Nephron (organoid): ENCODE data around the gene TMEM72.

Experiments
- H3K27ac Mint-ChIP-seq, 3 experiments: 2 replicates each; pipeline ENCODE4 v1.8.0; 2020; ENCODE audit warnings: mixed read lengths in 3 of 3, mild to moderate bottlenecking in 2 of 3, moderate library complexity in 1 of 3
- H3K27me3 Mint-ChIP-seq: 2 replicates; pipeline ENCODE4 v1.8.0; 2021; ENCODE audit warnings: low read depth, mild to moderate bottlenecking, moderate library complexity, mixed read lengths
- H3K36me3 Mint-ChIP-seq: 2 replicates; pipeline ENCODE4 v1.8.0; 2020; ENCODE audit warnings: low read depth, mixed read lengths
- H3K4me1 Mint-ChIP-seq: 2 replicates; pipeline ENCODE4 v1.8.0; 2020; ENCODE audit warnings: mixed read lengths
- H3K4me3 Mint-ChIP-seq, 3 experiments: 2 replicates each; pipeline ENCODE4 v1.8.0; 2020; ENCODE audit warnings: mild to moderate bottlenecking in 3 of 3, mixed read lengths in 3 of 3, moderate library complexity in 2 of 3
- H3K9me3 Mint-ChIP-seq: 2 replicates; pipeline ENCODE4 v1.8.0; 2020; ENCODE audit warnings: mixed read lengths
- TF ChIP-seq, protein P1 (sequence below), 3 experiments: fragments of 200-600 bp; sonication (generic); IDR thresholded peaks; one replicate each; pipeline ENCODE4 v1.5.0; 2021; ENCODE audit warnings: antibody characterized with exemption in 3 of 3; ENCODE audit not compliant: unreplicated experiment in 3 of 3

TMEM72 gene

DNA sequence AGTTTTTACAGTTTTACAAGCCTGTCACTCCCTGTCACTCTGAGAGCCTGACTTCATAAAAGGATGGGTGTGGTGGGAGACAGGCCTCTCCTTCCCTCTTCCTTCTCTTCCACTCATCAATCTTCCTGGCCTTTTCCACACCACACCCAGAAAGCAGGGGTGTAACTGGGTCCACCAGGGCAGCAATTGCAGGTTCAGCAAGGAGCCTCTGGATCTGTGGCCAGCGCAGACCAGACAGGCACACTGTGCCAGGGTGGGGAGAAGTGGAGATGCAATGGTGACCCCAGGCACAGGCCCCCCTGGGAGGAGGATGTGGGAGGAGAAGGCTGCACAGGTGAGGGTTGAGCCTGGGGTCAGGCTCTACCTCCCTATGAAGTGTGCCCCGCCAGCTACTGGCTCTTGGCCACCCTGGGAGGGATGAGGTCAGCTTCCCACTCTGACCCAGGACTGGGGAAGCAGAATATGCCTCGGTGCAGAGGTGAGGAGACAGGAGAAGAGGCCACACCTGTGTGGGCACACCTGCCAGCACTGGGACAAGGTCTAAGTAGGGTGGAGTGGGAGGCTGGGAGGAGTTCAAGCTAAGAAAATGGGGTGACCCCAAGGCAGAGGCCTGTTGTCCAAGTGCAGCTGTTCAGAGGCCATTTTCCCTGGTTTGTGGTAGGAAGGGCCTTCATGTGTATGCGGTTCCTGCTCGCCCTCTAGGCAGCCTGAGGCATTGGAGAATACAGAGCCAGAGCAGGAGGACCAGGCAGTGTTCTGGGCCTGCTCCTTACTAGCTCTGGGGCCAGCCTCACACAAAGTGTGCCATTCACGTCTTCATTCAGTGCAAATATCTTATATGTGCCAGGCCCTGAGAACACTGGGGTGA lies 20.2 kb upstream of the TMEM72 start:
- H3K27ac Mint-ChIP-seq = no peak overlapping the region
- TF ChIP-seq, protein P1, sequence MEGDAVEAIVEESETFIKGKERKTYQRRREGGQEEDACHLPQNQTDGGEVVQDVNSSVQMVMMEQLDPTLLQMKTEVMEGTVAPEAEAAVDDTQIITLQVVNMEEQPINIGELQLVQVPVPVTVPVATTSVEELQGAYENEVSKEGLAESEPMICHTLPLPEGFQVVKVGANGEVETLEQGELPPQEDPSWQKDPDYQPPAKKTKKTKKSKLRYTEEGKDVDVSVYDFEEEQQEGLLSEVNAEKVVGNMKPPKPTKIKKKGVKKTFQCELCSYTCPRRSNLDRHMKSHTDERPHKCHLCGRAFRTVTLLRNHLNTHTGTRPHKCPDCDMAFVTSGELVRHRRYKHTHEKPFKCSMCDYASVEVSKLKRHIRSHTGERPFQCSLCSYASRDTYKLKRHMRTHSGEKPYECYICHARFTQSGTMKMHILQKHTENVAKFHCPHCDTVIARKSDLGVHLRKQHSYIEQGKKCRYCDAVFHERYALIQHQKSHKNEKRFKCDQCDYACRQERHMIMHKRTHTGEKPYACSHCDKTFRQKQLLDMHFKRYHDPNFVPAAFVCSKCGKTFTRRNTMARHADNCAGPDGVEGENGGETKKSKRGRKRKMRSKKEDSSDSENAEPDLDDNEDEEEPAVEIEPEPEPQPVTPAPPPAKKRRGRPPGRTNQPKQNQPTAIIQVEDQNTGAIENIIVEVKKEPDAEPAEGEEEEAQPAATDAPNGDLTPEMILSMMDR (IDR thresholded peaks at IDR 0.05; ENCODE audit: unreplicated experiment in 3 of 3) = no peak
- peaks cover 42% of the 10 kb centered on the region for H3K4me1 Mint-ChIP-seq
- peaks cover 11% of the 10 kb centered on the region for H3K27me3 Mint-ChIP-seq
- no peak overlapping the region for H3K4me3 Mint-ChIP-seq
- no peaks in the 10 kb centered on the region for H3K9me3 Mint-ChIP-seq
- no peaks in the 10 kb centered on the region for H3K36me3 Mint-ChIP-seq

DNA sequence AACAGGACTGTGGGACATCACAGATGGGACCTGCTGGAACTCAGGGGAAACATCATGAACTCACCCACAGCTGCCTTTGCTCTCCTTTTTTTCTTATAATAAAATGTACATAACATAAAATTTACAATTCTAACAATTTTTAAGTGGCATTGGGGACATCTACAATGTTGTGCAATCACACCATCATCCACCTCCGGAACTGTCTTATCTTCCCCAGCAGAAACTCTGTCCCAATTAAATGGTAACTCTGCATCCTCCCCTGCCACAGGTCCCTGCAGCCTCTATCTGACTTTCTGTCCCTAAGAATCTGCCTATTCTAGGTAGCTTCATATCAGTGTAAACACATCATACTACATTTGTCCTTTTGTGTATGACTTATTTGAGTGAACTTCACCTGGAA lies 19.4 kb upstream of the TMEM72 start:
- Mint-ChIP-seq H3K9me3 (no peaks in the 10 kb centered on the region), H3K36me3 (no peaks in the 10 kb centered on the region), H3K4me1 (peaks cover 42% of the 10 kb centered on the region), H3K4me3 (no peak overlapping the region), H3K27me3 (peaks cover 12% of the 10 kb centered on the region), H3K27ac (no peak overlapping the region)
- TF ChIP-seq, protein P1 (IDR thresholded peaks at IDR 0.05; ENCODE audit: unreplicated experiment in 3 of 3) = no peak

DNA sequence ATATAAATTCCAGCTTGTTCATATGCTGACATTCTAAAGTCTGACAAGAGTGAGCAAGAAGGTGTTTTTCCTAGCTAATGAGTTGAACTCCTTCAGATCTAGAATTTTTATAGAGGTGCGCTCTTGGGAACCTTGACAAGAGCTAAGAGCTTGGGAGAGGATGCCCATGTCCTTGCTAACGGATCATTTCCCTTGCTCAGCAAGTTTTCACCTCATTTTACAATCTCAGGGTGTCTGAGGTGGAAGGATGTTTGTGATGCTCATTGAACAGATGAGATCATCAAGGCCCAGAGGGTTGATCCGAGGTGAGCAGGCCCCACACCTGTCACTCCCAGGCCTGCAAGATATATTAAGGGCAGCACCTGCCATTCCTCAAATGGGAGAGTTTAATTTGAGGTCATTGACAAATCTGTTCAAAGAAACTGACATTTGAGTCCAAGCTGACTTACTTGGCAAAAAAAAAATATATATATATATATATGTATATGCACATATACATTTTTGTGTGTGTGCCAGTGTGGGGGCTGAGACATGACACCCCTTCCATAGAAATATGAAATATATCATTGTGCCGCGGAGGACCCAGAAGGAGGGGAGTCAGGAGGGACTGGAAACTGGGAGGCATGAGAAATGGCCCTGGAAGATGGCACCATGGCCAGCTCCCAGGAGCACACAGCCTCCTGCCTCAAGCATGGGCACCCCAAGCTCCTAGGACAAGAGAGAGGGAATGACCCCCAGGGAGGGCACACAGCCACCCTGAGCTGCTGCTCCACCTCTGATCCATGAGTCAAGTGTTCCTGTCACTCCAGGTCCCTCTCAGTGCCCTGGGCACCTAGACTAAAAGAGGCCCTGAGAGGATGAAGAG lies 17.3 kb upstream of the TMEM72 start:
- Mint-ChIP-seq H3K4me3 (no peak overlapping the region), H3K9me3 (no peaks in the 10 kb centered on the region), H3K4me1 (peaks cover 47% of the 10 kb centered on the region), H3K27ac (peak overlapping the region in 1 of 3 experiments; percentile 42), H3K36me3 (no peaks in the 10 kb centered on the region), H3K27me3 (peaks cover 15% of the 10 kb centered on the region)
- TF ChIP-seq, protein P1 (IDR thresholded peaks at IDR 0.05; ENCODE audit: unreplicated experiment in 3 of 3) = no peak

DNA sequence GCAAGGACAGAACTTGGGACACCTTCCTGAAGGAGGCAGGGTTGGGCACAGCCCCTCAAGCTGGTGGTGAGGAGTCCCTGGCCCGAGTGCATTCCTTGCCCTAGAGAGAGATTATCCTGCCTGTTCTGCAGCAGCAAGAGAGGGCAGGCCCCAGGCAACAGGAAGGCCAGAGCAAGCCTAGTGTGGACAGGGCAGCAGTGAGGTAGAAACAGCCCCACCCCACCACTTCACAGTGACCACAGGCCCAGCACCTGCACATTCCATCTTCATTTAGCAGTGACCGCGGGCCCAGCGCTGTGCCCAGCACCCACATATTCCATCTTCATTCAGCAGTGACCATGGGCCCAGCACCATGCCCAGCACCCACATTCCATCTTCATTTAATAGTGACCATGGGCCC lies 16.4 kb upstream of the TMEM72 start:
- Mint-ChIP-seq H3K27me3 (peaks cover 15% of the 10 kb centered on the region), H3K4me3 (peak overlapping the region in 1 of 3 experiments; percentile 2), H3K9me3 (no peaks in the 10 kb centered on the region), H3K4me1 (peaks cover 56% of the 10 kb centered on the region), H3K36me3 (no peaks in the 10 kb centered on the region), H3K27ac (peak overlapping the region in 1 of 3 experiments; percentile 43)
- TF ChIP-seq, protein P1 (IDR thresholded peaks at IDR 0.05; ENCODE audit: unreplicated experiment in 3 of 3) = no peak

DNA sequence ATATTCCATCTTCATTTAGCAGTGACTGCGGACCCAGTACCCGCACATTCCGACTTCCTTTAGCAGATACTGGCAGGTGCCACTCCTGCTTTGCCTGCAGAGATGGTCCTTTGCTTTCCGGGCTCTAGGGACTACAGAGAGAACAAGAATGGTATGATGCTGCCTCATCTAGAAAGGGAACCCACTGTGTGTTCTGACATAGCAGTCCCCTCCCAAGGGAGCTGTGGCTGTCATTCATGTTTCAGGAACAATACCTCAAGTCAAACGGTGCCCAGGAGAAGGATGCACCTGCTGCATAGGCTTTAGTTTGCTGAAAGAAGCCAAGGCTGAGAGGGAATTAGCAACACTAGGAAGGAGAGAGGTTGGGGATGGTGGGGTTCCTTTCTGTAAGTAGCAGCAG lies 15.9 kb upstream of the TMEM72 start:
- peak overlapping the region in 1 of 3 experiments; percentile 43 for H3K27ac Mint-ChIP-seq
- no peaks in the 10 kb centered on the region for H3K9me3 Mint-ChIP-seq
- H3K4me3 Mint-ChIP-seq = peak overlapping the region in 1 of 3 experiments; percentile 2
- peaks cover 15% of the 10 kb centered on the region for H3K27me3 Mint-ChIP-seq
- TF ChIP-seq, protein P1 (IDR thresholded peaks at IDR 0.05; ENCODE audit: unreplicated experiment in 3 of 3) = no peak
- H3K36me3 Mint-ChIP-seq = no peaks in the 10 kb centered on the region
- peaks cover 55% of the 10 kb centered on the region for H3K4me1 Mint-ChIP-seq
